ENCODE measurements around the gene HAL. TPM values are rescaled to one million over a fixed set of nuclear protein-coding genes. Genes with fewer than 3 reads are reported as not detected.

The HAL gene
- total and polyA plus RNA-seq, 2 donors (not counting 1 experiment from before 2014, with no cell fraction given) = 1.3 to 4.8 TPM

GRCh38 chr12:96035283-96036236 is 39.4 kb upstream of the HAL start, which contains the start of gene LTA4H:
Gene LTA4H, minus strand, starts transcription at chr12:96035587. Its CDS starts 68 bp downstream, at chr12:96035519.
- TF ChIP-seq CTCF (IDR thresholded peaks at IDR 0.05) (no peak), EZH2 (IDR thresholded peaks at IDR 0.05; ENCODE audit: borderline replicate concordance, insufficient read depth, low read depth, low read length, poor library complexity, severe bottlenecking) (no peak)
- H3K79me2 ChIP-seq (ENCODE audit: control insufficient read depth, insufficient read depth, low read length) = peaks cover 48% of the 10 kb centered on the region
- peak within 1 kb of the TSS; percentile 83 for H3K4me2 ChIP-seq (replicated peaks; ENCODE audit: low read depth, low read length, poor library complexity, severe bottlenecking)
- H3K4me1 ChIP-seq (ENCODE audit: control insufficient read depth in 2 of 2, insufficient read depth in 2 of 2, low read length in 2 of 2) = peaks cover 40 to 44% of the 10 kb centered on the region in 2 donors
- peak within 1 kb of the TSS; percentile 95 for H2AFZ ChIP-seq (ENCODE audit: insufficient read depth, low read depth, low read length, poor library complexity, severe bottlenecking)
- H3K27me3 Mint-ChIP-seq = no peaks in the 10 kb centered on the region
- peak; percentile 90 for ATAC-seq (ENCODE audit: low read depth)
- POLR2A ChIA-PET = interaction anchor here (0.5 to 1.8 kb wide), 10 partner anchors 9 to 1885 kb away, joined by 3 to 14 read pairs (median 4); partner anchors contain the start of genes AMDHD1 and CDK17
- H3K9ac ChIP-seq (ENCODE audit: low read length) = peak within 1 kb of the TSS; percentile 79
- H3K4me3 ChIP-seq (ENCODE audit: control extremely low read depth in 1 of 5, extremely low read depth in 1 of 5, insufficient read depth in 1 of 5, low read depth in 2 of 5, low read length in 4 of 5) = peak within 1 kb of the TSS; percentile 62 to 99 (median 92)
- peaks cover 0 to 23% (median 9%) of the 10 kb centered on the region in 3 donors for H3K9me3 ChIP-seq (ENCODE audit: control extremely low read depth in 1 of 3, control insufficient read depth in 2 of 3, insufficient read depth in 1 of 3, low read length in 2 of 3)
- CTCF ChIA-PET = interaction anchor here (0.8 to 1.8 kb wide), 9 partner anchors 11 to 164 kb away, joined by 3 to 12 read pairs (median 3); partner anchors contain the start of genes AMDHD1 and CCDC38
- H3K27ac ChIP-seq (ENCODE audit: low read length in 2 of 2) = peak within 1 kb of the TSS; percentile 64 to 69
- intact Hi-C loops (cut with micrococcal nuclease) = loop anchor here (1.0 to 10.0 kb wide), 10 partner anchors 10 to 872 kb away; partner anchors contain the start of genes AMDHD1, CCDC38, CDK17 and CFAP54
- peaks cover 22% of the 10 kb centered on the region for H4K20me1 ChIP-seq (ENCODE audit: control insufficient read depth, insufficient read depth, low read length, poor library complexity, severe bottlenecking)
- no peaks in the 10 kb centered on the region for H3K27me3 ChIP-seq (replicated peaks in 1 of 4; ENCODE audit: control extremely low read depth in 1 of 4, control insufficient read depth in 3 of 4, insufficient read depth in 4 of 4, low read length in 3 of 4)
- under 1% methylated on average over 48 of the region's 55 CpGs for WGBS (ENCODE audit: insufficient coverage)
- peak; percentile 100 for DNase-seq
- no peaks in the 10 kb centered on the region for H3K9me3 Mint-ChIP-seq (ENCODE audit: insufficient read depth)
- H3K27ac Mint-ChIP-seq = no peak within 1 kb of the TSS
- H3K4me3 Mint-ChIP-seq = no peak within 1 kb of the TSS
- H3K36me3 ChIP-seq (replicated peaks in 1 of 2; ENCODE audit: control extremely low read depth in 1 of 2, control insufficient read depth in 1 of 2, extremely low read depth in 1 of 2, insufficient read depth in 2 of 2, low read length in 1 of 2) = peaks cover 0 to 1% of the 10 kb centered on the region in 2 experiments
- H3K4me1 Mint-ChIP-seq = peaks cover 15% of the 10 kb centered on the region
